ENCODE results near the gene GSTO1. TPM values are rescaled to one million over a fixed set of nuclear protein-coding genes. Genes with fewer than 3 reads are reported as not detected.

The GSTO1 gene
- total and polyA plus RNA-seq, 2 experiments from 2014 or later: 52.5 to 182 TPM

DNA sequence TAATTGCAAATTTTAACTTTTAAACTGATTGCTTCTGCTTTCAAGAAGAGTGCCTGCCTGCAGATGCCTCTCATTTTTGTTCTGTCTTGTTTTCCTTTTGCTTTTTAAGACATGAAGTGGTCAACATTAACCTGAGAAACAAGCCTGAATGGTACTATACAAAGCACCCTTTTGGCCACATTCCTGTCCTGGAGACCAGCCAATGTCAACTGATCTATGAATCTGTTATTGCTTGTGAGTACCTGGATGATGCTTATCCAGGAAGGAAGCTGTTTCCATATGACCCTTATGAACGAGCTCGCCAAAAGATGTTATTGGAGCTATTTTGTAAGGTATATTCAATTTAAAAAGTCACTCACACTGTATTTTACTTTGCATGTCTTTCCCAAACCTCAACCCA, 23.1 kb downstream of the GSTO1 start:
- H3K4me3 ChIP-seq: no peak overlapping the region
- no peaks in the 10 kb centered on the region for H3F3A ChIP-seq (replicated peaks; ENCODE audit: low read depth)
- no peak overlapping the region for H3K4me2 ChIP-seq
- 0 out of 2 replicates have a peak, but pooled peaks cover 8% of the 10 kb centered on the region for H3K27me3 ChIP-seq (ENCODE audit: insufficient read depth)
- H3K4me1 ChIP-seq (ENCODE audit: insufficient read depth): peaks cover 17% of the 10 kb centered on the region
- TF ChIP-seq EZH2 (IDR thresholded peaks at IDR 0.05; ENCODE audit: low read depth, unreplicated experiment): no peak
- TF ChIP-seq ZNF114 (CRISPR knock-in tag; IDR thresholded peaks at IDR 0.05): no peak
- TF ChIP-seq, protein P1, sequence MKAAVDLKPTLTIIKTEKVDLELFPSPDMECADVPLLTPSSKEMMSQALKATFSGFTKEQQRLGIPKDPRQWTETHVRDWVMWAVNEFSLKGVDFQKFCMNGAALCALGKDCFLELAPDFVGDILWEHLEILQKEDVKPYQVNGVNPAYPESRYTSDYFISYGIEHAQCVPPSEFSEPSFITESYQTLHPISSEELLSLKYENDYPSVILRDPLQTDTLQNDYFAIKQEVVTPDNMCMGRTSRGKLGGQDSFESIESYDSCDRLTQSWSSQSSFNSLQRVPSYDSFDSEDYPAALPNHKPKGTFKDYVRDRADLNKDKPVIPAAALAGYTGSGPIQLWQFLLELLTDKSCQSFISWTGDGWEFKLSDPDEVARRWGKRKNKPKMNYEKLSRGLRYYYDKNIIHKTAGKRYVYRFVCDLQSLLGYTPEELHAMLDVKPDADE (IDR thresholded peaks at IDR 0.05): no peak
- TF ChIP-seq, protein P2, sequence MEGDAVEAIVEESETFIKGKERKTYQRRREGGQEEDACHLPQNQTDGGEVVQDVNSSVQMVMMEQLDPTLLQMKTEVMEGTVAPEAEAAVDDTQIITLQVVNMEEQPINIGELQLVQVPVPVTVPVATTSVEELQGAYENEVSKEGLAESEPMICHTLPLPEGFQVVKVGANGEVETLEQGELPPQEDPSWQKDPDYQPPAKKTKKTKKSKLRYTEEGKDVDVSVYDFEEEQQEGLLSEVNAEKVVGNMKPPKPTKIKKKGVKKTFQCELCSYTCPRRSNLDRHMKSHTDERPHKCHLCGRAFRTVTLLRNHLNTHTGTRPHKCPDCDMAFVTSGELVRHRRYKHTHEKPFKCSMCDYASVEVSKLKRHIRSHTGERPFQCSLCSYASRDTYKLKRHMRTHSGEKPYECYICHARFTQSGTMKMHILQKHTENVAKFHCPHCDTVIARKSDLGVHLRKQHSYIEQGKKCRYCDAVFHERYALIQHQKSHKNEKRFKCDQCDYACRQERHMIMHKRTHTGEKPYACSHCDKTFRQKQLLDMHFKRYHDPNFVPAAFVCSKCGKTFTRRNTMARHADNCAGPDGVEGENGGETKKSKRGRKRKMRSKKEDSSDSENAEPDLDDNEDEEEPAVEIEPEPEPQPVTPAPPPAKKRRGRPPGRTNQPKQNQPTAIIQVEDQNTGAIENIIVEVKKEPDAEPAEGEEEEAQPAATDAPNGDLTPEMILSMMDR (conservative IDR thresholded peaks at IDR 0.05; ENCODE audit: low read depth in 2 of 2): no peak
- no peak for TF ChIP-seq EZH2phosphoT487 (IDR thresholded peaks at IDR 0.05; ENCODE audit: unreplicated experiment)
- TF ChIP-seq POLR2AphosphoS5 (IDR thresholded peaks at IDR 0.05; ENCODE audit: low read depth): no peak
- TF ChIP-seq, protein P3, sequence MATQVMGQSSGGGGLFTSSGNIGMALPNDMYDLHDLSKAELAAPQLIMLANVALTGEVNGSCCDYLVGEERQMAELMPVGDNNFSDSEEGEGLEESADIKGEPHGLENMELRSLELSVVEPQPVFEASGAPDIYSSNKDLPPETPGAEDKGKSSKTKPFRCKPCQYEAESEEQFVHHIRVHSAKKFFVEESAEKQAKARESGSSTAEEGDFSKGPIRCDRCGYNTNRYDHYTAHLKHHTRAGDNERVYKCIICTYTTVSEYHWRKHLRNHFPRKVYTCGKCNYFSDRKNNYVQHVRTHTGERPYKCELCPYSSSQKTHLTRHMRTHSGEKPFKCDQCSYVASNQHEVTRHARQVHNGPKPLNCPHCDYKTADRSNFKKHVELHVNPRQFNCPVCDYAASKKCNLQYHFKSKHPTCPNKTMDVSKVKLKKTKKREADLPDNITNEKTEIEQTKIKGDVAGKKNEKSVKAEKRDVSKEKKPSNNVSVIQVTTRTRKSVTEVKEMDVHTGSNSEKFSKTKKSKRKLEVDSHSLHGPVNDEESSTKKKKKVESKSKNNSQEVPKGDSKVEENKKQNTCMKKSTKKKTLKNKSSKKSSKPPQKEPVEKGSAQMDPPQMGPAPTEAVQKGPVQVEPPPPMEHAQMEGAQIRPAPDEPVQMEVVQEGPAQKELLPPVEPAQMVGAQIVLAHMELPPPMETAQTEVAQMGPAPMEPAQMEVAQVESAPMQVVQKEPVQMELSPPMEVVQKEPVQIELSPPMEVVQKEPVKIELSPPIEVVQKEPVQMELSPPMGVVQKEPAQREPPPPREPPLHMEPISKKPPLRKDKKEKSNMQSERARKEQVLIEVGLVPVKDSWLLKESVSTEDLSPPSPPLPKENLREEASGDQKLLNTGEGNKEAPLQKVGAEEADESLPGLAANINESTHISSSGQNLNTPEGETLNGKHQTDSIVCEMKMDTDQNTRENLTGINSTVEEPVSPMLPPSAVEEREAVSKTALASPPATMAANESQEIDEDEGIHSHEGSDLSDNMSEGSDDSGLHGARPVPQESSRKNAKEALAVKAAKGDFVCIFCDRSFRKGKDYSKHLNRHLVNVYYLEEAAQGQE (IDR thresholded peaks at IDR 0.05; ENCODE audit: unreplicated experiment): no peak
- no peak for TF ChIP-seq ZNF331 (CRISPR knock-in tag; IDR thresholded peaks at IDR 0.05; ENCODE audit: low read depth)
- no peak for TF ChIP-seq STAT1 (IDR thresholded peaks at IDR 0.05; ENCODE audit: unreplicated experiment)
- no peak for TF ChIP-seq NANOG (IDR thresholded peaks at IDR 0.05; ENCODE audit: borderline replicate concordance)
- no peak for TF ChIP-seq JUNB (IDR thresholded peaks at IDR 0.05; ENCODE audit: unreplicated experiment)
- no peak for TF ChIP-seq CREB1 (CRISPR knock-in tag; IDR thresholded peaks at IDR 0.05; ENCODE audit: low read depth)
- TF ChIP-seq, protein P4, sequence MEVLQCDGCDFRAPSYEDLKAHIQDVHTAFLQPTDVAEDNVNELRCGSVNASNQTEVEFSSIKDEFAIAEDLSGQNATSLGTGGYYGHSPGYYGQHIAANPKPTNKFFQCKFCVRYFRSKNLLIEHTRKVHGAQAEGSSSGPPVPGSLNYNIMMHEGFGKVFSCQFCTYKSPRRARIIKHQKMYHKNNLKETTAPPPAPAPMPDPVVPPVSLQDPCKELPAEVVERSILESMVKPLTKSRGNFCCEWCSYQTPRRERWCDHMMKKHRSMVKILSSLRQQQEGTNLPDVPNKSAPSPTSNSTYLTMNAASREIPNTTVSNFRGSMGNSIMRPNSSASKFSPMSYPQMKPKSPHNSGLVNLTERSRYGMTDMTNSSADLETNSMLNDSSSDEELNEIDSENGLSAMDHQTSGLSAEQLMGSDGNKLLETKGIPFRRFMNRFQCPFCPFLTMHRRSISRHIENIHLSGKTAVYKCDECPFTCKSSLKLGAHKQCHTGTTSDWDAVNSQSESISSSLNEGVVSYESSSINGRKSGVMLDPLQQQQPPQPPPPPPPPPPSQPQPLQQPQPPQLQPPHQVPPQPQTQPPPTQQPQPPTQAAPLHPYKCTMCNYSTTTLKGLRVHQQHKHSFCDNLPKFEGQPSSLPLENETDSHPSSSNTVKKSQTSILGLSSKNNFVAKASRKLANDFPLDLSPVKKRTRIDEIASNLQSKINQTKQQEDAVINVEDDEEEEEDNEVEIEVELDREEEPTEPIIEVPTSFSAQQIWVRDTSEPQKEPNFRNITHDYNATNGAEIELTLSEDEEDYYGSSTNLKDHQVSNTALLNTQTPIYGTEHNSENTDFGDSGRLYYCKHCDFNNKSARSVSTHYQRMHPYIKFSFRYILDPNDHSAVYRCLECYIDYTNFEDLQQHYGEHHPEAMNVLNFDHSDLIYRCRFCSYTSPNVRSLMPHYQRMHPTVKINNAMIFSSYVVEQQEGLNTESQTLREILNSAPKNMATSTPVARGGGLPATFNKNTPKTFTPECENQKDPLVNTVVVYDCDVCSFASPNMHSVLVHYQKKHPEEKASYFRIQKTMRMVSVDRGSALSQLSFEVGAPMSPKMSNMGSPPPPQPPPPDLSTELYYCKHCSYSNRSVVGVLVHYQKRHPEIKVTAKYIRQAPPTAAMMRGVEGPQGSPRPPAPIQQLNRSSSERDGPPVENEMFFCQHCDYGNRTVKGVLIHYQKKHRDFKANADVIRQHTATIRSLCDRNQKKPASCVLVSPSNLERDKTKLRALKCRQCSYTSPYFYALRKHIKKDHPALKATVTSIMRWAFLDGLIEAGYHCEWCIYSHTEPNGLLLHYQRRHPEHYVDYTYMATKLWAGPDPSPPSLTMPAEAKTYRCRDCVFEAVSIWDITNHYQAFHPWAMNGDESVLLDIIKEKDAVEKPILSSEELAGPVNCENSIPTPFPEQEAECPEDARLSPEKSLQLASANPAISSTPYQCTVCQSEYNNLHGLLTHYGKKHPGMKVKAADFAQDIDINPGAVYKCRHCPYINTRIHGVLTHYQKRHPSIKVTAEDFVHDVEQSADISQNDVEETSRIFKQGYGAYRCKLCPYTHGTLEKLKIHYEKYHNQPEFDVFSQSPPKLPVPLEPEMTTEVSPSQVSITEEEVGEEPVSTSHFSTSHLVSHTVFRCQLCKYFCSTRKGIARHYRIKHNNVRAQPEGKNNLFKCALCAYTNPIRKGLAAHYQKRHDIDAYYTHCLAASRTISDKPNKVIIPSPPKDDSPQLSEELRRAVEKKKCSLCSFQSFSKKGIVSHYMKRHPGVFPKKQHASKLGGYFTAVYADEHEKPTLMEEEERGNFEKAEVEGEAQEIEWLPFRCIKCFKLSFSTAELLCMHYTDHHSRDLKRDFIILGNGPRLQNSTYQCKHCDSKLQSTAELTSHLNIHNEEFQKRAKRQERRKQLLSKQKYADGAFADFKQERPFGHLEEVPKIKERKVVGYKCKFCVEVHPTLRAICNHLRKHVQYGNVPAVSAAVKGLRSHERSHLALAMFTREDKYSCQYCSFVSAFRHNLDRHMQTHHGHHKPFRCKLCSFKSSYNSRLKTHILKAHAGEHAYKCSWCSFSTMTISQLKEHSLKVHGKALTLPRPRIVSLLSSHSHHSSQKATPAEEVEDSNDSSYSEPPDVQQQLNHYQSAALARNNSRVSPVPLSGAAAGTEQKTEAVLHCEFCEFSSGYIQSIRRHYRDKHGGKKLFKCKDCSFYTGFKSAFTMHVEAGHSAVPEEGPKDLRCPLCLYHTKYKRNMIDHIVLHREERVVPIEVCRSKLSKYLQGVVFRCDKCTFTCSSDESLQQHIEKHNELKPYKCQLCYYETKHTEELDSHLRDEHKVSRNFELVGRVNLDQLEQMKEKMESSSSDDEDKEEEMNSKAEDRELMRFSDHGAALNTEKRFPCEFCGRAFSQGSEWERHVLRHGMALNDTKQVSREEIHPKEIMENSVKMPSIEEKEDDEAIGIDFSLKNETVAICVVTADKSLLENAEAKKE (CRISPR knock-in tag; IDR thresholded peaks at IDR 0.05): no peak
- no peaks in the 10 kb centered on the region for H3K9me2 ChIP-seq (ENCODE audit: insufficient read depth)
- Mint-ChIP-seq H3K27me3 (ENCODE audit: insufficient read depth, low read depth, poor library complexity) (peaks cover 12% of the 10 kb centered on the region), H3K9me3 (no peaks in the 10 kb centered on the region), H3K4me3 (no peak overlapping the region), H3K4me1 (peaks cover 17% of the 10 kb centered on the region; the same call in 2 of the 3 replicates), H3K27ac (no peak overlapping the region), H3K36me3 (ENCODE audit: low read depth) (peaks cover 12% of the 10 kb centered on the region; the same call in 1 of the 3 replicates)
- H4K20me1 ChIP-seq (replicated peaks; ENCODE audit: insufficient read depth): no peaks in the 10 kb centered on the region; the same call in 1 of the 2 replicates
- H3K36me3 ChIP-seq (ENCODE audit: insufficient read depth): no peaks in the 10 kb centered on the region
- DNase-seq (ENCODE audit: low spot score): no peak
- H3K27ac ChIP-seq (ENCODE audit: low read depth): no peak overlapping the region
- peaks cover 16% of the 10 kb centered on the region for H3K79me2 ChIP-seq (replicated peaks; ENCODE audit: insufficient read depth)
- no peak overlapping the region for H2AFZ ChIP-seq
- no peak for ATAC-seq

Data from GM23338 (cell line).